ENCODE results near the gene CCDC142.

DNA sequence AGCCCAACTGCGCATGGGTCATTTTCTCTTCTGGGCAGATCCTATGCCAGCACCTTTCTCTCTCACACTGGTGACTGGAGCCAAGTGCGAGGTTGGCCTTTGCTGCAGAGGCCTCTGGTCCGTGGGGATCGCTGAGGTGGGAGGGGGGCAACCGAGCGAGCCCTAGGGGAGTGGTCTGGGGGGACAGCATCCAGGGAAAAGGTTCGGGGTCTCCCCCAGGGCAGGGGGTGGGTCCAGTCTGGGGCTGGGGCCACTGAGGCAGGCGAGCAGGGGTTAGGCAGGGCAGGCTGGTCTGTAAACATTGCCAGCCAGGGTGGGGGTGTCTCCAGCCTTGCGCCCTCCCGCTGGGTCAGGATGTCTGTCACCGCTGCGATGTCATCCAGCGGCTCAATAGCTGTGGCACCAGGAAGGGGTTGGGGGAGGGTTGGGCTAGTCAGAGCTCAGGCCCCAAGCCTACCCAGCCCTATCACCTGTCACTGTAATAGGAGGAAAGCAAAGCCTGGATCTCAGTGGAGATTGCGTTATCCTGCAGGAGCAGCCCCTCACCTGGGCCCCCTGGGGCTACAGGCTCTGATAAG, 56.5 kb downstream of the CCDC142 start:
- TF ChIP-seq, protein P1, sequence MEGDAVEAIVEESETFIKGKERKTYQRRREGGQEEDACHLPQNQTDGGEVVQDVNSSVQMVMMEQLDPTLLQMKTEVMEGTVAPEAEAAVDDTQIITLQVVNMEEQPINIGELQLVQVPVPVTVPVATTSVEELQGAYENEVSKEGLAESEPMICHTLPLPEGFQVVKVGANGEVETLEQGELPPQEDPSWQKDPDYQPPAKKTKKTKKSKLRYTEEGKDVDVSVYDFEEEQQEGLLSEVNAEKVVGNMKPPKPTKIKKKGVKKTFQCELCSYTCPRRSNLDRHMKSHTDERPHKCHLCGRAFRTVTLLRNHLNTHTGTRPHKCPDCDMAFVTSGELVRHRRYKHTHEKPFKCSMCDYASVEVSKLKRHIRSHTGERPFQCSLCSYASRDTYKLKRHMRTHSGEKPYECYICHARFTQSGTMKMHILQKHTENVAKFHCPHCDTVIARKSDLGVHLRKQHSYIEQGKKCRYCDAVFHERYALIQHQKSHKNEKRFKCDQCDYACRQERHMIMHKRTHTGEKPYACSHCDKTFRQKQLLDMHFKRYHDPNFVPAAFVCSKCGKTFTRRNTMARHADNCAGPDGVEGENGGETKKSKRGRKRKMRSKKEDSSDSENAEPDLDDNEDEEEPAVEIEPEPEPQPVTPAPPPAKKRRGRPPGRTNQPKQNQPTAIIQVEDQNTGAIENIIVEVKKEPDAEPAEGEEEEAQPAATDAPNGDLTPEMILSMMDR (IDR thresholded peaks at IDR 0.05): no peak
- no peak for TF ChIP-seq POLR2A (IDR thresholded peaks at IDR 0.05)

Data from testis (tissue), 2 donors.